CD4-positive, alpha-beta T cell treated with Interleukin-6 at 100 ng/mL for 8 hours (primary cell): ENCODE data around the gene UGT1A5.
"Not testable (repeated sequence)": the region's sequence is repeated elsewhere in the genome, so short reads cannot be mapped to it uniquely, and the experiment has no call there.

Experiments
- DNase-seq: peaks from one replicate; pipeline ENCODE4 v3.0.0-alpha.2; 2020; ENCODE audit warnings: mixed read lengths, low spot score

Gene UGT1A5

GRCh38 chr2:233693963-233694362 is 18.7 kb upstream of the UGT1A5 start:
- DNase-seq: no peak

- DNase-seq: no peak
Observed at GRCh38 chr2:233698740-233699139, 14.0 kb upstream of the UGT1A5 start.

- no peak for DNase-seq
Observed at GRCh38 chr2:233699424-233700027, 13.2 kb upstream of the UGT1A5 start.

GRCh38 chr2:233700028-233700635 is 12.6 kb upstream of the UGT1A5 start:
- no peak for DNase-seq

GRCh38 chr2:233700842-233701241 is 11.9 kb upstream of the UGT1A5 start:
- not testable (repeated sequence) for DNase-seq

GRCh38 chr2:233702238-233702637 is 10.5 kb upstream of the UGT1A5 start:
- DNase-seq: no peak

GRCh38 chr2:233705911-233706506 is 6.7 kb upstream of the UGT1A5 start:
- no peak for DNase-seq

- DNase-seq: no peak
Observed at GRCh38 chr2:233706720-233707119, 6.0 kb upstream of the UGT1A5 start.

GRCh38 chr2:233707940-233708644 is 4.6 kb upstream of the UGT1A5 start:
- DNase-seq: no peak

GRCh38 chr2:233708942-233709341 is 3.8 kb upstream of the UGT1A5 start:
- no peak for DNase-seq

- DNase-seq: peak; percentile 44
Observed at GRCh38 chr2:233711312-233712008, 1.2 kb upstream of the UGT1A5 start.

- no peak for DNase-seq
Observed at GRCh38 chr2:233713262-233713615, 532 bp downstream of the UGT1A5 start.

GRCh38 chr2:233714121-233714520 is 1.4 kb downstream of the UGT1A5 start:
- DNase-seq: no peak

GRCh38 chr2:233718552-233718951 is 5.8 kb downstream of the UGT1A5 start, which contains the start of gene UGT1A4:
Gene UGT1A4, plus strand, starts transcription at chr2:233718736. Its CDS starts 85 bp downstream, at chr2:233718821.
- no peak for DNase-seq

GRCh38 chr2:233728723-233729301 is 16.1 kb downstream of the UGT1A5 start, which contains the start of gene UGT1A3:
Gene UGT1A3, plus strand, starts transcription at chr2:233729042. Its CDS starts 85 bp downstream, at chr2:233729127.
- DNase-seq: no peak

GRCh38 chr2:233736868-233737653 is 24.4 kb downstream of the UGT1A5 start:
- not testable (repeated sequence) for DNase-seq

- no peak for DNase-seq
Observed at GRCh38 chr2:233740870-233741269, 28.2 kb downstream of the UGT1A5 start.

GRCh38 chr2:233743464-233744259 is 31.0 kb downstream of the UGT1A5 start:
- no peak for DNase-seq

- no peak for DNase-seq
Observed at GRCh38 chr2:233745073-233745755, 32.5 kb downstream of the UGT1A5 start.

GRCh38 chr2:233745838-233746237 is 33.1 kb downstream of the UGT1A5 start:
- not testable (repeated sequence) for DNase-seq
